SKM-1 treated with dmso at 0.1 percent for 144 hours (cell line): ENCODE measurements around the gene PLPPR1.

ENCODE experiments used
- DNase-seq: peaks from one replicate; lab custom pipeline; 2025; ENCODE audit not compliant: unreplicated experiment; lab: John Stamatoyannopoulos, UW

Gene PLPPR1

DNA sequence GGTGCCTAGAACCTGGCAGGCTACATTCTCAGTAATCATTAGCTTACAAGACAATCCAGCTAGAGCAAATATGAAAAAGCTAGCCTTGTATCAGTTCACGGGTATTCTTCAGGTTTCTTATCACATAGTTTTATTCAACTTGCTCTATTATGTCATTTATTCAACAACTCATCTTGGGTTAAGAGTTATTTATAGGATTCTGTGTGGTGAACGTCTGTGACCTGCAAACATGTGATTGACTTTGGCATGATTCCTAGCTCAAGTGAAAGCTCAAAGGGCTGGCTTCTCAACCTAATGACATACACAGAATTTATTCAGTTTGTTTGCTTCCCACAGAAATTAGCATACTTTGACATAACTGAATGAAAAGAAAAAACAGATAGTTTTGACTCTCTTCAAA, 173.1 kb downstream of the PLPPR1 start:
- DNase-seq = no peak

DNA sequence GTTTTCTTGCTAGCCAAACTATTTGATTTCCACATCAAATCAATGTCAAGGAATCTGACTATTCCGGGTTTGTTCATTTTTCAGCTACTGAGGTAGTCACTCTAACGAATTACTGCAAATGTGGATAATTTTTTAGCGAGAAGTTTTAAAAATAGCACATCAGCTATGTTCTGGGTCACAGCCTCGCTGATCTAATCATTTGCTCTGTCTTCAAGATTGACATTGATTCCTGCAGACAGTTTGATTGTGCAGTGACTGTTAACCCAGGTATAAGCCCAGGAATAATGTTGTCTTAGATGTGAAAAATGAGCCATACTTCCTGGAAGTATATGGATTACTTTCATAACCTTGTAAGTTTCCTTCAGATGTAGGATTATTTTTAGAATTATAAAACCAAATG, 181.1 kb downstream of the PLPPR1 start:
- DNase-seq = no peak

DNA sequence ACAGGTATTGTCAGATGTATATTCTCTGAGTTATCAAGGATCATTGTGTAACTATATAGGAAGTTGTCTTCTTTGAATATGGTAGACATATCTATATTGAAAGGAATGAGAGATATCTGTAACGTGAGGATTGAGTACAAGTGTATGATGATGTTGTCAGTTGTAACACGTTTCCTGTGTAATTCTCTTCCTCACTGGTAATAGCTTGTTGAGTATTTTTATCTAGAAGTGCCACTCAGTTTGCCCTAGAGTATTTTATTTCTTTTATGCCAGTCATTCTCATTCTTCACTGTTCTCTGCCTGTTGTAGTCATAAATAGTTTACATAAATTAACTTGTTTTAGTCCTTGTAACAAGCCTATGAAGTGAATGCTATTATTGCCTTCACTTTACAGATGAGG, 184.1 kb downstream of the PLPPR1 start:
- no peak for DNase-seq

DNA sequence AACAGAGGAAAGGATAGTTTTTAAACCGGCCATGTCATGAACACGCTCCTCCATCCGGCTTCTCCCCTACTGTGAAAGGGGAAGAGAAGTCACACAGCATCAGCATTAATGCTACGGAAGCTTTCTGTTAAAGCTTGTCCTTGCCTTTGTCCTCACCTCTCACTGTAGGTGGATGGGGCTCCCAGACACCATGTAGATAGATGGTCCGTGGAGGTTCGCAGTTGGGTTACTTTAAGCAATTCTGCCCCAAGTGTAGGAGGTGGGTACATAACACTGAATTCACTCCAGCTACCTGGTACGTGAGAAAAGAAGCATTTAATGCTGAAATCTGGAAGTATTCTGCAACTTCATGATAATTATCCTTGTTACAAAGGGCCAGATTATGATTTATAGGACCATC, 190.5 kb downstream of the PLPPR1 start:
- no peak for DNase-seq

DNA sequence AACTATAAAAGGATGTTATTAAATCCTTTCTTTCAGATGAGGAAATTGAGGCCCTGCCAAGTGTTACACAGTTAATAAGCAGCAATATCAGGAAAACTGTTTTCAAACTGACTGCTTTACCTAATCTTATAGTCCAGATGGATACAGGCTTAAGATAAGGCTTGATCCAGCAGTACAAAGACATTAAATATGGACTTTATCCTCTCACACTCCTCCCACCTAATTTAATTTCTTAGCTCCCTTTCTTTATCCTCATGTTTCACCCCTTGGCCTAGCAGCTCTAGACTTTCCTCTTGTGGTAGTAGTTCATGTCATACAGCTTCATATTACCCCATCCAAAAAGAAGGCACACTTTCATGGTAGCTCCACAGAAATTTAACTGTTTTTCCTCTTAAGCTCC, 191.8 kb downstream of the PLPPR1 start:
- DNase-seq = no peak

DNA sequence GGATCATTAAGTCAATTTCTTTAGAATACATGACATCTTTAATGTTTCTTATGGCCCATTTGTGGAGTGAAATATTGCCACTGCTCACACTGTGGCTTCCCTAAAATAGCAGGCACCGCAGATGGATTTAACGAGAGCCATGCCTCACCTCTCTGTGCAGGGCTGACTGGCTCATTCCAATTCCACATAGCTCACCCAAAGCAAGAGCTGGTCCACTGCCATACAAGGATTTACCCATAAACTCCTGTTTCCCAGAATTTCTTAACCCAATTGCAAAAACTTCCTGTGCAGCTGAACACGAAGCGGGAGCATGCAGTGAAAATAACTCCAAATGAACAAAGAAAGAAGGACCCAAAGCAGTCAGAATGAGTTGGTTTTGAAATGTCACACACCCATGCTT, 196.7 kb downstream of the PLPPR1 start:
- DNase-seq = no peak

DNA sequence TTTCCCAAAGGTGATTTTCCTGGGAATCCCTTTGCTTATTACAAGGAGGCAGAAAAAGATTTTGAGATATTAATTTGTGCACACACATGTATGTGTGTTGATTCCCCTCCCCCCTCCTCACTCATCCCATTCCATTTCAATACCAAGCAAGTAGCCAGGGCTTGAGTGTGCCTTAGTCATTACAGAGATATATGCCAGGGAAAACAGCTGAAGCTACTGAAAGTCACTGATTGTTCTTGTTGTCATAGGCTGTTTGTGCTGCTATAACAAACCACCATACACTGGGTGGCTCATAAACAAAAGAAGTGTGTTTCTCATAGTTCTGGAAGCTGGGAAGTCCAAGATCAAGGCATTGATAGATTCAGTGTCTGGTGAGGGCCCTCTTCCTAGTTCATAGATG, 197.6 kb downstream of the PLPPR1 start:
- no peak for DNase-seq

DNA sequence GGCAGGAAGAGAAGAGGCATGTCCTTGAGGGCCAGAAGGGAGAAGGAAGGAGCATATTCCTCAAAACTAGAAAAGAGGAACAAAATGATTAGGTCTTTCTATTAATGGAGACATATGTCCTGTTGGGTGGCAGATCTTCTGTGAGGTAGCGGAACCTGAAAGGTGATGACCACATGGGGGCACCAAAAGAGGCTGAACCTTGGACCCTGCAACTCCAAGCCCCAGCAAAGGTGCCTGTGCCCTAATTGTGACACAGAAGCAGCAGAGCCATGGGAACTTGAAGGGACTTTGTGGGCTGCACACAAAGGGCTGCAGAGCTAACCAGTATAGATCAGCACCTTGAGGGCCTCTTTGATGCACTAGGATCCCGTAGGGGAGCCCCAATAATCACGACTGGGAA, 198.3 kb downstream of the PLPPR1 start:
- no peak for DNase-seq

DNA sequence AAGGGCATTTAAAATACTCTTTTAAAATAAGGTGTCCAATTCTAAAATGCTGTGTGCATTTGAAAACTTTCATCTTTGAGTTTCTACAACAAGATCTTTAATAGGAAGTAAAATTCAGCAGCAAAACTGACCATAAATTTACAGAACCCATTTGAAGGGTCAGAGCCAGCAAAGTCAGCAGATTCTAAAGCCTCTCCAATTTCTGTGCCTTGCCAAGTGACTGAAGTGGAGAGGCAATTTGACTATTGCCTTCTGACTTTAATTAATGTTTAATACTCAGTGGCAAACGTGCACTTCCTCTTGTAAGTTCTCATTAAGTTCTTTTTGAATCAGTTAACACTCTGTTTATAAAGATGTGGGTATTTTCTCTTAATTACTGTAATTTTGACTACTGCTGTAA, 201.1 kb downstream of the PLPPR1 start:
- no peak for DNase-seq

DNA sequence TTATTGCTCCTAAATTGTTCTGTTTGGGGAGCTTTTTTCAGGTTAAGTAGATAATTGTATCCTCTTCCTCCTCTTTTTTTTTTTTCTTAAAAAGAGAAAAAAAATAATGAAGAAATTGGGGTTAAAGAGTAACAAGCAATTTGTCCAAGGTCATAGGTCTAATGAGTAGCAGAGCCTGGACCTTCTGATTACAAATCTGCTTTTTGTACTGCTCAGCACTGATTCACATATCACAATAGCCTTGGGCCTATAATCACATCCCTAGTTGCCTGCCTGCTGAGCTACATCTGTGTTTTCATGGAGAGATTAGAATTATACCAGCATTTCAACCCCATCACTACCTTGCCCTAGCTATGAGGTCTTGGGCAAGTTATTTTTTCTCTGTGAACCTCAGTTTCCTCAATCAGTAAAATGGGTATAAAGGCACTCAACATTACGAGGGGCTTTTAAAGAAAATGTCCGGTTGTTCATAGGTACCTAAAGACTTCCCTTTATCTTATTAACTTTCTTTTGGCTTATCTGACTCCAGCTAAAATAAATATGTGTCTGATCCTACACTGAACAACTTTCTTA, 204.0 kb downstream of the PLPPR1 start:
- no peak for DNase-seq

DNA sequence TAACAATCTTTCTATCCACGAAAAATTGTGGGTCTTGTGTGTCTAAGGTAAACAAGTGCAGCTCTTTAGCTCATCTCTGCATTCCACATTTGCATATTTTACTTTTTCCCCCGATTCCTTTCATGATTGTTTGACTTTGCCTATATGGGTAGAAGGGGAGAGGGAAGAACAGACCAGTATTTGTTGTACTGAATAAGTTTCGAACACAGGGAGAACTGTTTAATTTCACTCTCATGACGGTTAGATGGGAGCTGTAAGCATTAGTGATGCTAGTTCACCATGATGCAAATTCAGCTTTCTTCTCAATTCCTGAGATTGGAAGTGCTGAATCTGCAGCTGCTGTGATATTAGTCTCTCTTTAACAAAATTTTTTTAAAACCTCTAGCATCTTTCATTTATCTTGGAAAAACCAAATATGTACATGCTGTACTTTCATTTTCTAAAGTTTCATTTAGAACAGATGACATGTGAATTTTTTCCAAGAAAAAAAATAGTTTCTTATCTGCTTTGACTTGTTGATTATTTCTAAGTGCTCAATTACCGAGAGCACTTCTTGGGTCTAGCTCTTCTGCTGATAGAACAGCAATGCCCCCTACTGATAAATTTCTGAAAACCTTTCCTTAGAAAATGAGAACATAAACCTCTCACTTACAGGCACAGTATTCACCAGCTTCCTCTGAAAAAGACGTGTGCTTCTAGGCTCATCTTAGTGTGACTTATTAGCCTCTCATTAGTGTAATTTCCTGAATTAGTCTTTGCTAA, 206.8 kb downstream of the PLPPR1 start:
- no peak for DNase-seq

DNA sequence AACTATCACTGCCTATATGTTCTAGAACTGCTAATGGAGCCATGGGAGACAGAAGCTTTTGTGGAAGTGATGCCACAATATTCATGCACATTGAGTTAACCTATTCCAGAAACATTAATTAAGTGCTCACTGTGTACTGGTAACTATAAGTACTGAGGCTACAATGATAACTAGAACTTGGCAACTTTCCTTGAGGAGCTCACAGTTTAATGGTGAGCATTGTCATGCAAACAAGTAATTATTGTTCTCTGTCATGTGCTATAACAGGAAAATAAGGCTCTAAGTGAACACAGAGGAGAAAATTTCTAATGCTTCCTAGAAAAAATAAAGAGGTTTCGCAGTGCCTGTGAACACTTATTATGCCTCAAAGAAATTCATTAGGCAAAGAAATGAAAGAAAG, 214.1 kb downstream of the PLPPR1 start:
- no peak for DNase-seq

DNA sequence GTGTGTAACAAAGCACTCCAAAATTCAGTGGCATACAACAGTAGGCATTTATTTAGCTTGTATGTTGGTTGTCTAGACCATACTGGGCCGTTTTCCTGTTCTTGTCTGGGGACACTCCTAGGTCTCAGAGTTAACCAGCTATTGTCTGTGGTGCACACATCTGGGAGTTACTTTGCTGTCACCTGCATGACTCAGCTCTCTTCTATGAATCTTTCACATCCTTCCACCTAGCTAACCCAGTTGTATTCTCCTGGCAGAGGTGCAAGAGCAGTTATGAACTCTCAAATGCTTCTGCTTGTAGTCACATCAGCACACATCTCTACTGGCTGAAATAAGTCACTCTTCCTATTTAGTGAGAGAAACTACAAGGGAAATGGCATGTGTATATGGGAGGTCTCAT, 218.2 kb downstream of the PLPPR1 start:
- no peak for DNase-seq

DNA sequence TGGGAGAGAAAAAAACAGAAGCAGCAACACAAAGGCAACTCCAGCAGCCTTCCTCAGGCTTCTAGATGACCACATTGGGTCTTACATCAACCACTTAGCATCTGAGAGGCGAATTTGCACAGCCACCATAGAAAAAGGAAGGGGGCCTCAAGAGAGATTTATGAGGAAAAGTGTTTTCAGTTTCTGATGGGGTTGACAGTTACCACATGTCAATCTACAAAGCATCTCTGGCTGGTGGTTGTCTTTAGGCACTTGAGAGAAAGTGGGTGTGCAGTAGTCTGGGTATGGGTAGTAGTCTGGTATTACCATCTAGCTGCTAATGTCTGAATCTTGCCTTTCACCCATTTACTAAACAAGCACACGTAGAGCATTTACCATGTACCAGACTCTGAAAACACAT, 218.8 kb downstream of the PLPPR1 start:
- no peak for DNase-seq

DNA sequence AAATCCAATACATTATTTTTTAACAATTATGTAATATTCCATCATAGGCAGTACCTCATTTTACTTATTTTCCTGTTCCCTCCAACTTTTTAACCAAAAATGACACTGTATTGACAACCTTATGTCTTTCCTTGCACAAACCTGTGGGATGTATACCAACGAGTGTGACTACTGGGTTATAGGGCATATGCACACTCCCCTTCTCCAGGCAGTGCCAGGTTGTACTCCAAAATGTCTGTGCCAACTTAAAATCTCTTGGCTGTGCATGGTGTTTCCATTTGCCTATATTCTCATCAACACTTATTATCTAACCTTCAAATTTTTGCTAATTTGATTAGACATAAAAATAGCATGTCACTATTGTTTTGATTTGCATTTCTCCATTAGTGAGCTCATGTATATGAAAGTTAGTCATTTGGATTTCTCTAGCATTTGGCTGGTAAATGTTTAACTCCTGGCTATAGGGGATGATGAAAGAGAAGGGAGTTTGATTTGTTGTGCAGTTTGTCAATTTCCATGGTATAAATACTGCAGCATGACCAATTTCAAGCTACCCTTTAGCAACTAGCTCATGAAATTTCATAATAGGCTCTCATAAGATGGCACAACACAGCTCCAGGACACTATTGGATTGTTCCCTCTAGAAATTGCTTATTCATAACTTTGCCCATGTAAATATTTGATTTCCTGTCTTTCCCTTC, 226.4 kb downstream of the PLPPR1 start:
- DNase-seq = no peak

DNA sequence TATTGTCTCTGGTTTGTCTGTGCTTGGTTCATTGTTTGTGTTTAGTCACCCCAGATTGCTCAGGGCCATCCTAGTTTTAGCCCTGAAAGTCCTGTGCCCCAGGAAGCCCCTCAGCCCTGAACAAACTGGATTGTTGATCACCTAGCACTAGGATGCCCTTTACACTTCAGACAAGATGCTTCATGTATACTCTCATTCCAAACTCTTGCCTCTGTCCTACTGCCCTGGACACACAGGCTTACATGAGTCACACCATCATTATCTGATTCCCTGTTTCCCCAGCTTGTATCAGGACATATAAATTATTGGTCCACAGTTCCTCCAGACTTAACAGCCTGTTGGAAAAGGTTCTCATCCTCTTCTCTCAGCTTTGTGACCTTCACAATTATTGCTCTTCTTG, 236.2 kb downstream of the PLPPR1 start:
- DNase-seq = no peak

DNA sequence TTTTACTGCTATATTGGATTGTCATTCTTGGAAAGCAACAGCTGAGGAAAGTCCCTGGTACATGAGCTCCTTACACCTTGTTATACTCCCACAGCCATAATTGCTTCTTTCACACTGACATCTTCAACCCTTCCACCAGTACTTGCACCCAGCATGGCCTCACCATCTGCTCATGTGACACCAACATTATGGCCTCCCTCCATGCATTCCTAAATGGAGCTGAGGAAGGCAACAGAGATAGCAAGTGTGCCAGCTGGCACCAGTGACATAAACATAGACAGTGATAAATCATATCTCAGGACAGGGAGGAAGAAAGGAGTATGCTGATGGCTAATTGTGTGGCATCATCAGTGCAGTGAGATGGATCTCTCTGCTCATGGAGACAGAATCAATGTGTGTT, 236.7 kb downstream of the PLPPR1 start:
- DNase-seq = no peak

DNA sequence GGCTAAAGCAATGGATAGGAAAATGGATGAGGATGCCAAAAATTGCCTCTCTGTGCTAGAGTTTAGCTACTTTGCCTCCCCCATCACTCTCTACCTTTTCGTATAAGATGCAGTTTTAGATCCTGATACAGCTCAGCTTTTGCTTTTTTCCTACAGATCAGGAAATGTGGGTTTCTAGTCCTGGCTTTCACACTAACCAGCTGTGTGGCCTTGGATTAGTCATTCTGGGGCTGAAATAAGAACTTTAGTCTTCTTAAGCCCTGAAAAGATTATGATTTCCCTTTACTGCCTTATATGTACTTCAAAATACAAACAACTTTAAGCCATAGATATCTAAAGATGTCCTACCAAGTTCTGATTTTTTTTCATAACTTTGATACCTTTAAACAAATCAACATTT, 239.9 kb downstream of the PLPPR1 start:
- DNase-seq = no peak

DNA sequence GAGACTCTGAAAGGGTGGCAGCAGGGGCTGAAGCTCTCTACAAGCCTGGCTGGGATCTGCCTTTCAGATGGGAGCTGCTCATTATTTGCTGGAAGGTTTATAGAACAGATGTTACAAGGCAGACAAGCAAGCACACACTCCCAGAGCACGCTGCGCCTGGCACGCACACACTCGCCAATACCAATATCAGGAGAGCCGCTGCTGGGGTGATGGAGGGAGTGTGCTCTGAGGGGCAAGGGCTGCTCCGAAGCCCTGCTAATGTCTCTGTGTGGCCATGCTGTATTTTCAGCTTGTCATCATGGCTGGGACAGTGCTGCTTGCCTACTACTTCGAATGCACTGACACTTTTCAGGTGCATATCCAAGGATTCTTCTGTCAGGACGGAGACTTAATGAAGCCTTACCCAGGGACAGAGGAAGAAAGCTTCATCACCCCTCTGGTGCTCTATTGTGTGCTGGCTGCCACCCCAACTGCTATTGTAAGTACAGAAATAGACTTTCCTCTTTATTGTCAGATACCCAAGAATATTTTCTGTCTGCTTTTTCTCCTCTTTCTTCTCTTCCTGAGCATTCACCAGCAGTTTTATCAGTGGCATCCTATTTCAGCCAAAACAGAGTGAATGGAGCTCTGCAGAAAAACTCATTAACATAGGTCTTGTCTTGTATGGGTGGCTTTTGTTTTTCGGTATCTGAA, 241.2 kb downstream of the PLPPR1 start:
- no peak for DNase-seq

DNA sequence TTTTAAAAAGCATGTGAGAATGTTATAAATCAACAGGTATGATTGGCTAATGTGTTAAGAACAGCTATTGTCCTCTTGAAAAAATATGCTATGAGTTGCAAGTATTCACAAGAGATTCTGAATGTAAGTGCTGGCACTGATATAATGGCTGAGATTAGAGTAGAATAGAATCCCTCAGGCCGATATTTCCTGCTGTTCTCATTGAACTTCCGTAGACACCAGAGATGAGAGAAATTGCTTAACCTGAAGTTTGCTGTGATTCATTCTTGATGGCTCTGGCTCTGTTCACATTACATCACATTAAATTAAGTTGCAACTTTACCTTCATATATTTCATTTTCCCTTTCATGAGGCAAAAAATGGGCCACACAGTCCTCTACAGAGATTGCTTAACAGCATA, 241.8 kb downstream of the PLPPR1 start:
- DNase-seq = no peak

DNA sequence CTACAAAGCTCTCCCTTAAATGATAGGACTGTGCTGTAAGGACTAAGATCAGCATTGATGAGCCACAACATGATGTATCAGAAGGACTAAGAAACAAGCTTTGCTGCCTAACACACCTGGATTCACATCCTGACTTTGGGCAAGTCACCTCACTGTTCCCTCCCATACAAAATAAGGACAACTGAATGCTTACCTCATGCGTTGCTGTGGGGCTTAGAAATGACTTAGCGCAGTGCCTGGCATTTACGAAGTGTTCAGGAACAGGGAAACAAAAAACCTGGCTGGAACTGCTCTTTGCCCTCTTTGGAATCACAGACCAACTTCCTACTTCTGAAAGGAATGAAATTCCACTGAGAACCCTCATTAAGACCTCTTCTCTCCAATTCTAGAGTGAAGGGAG, 242.6 kb downstream of the PLPPR1 start:
- no peak for DNase-seq
